ENCODE data around the gene BUB3.

GRCh38 chr10:123135415-123136141 is 18.6 kb upstream of the BUB3 start, which contains the start of gene HMX3:
- TF ChIP-seq CTCF (IDR thresholded peaks at IDR 0.05) (no peak), POLR2A (IDR thresholded peaks at IDR 0.05) (no peak), POLR2AphosphoS5 (IDR thresholded peaks at IDR 0.05) (no peak)

Data from sigmoid colon (tissue), 4 donors.